SU-DHL-6 (cell line): ENCODE data around the gene PDE4D.

Source experiments
- H2AFZ ChIP-seq: fragments of 200-600 bp; sonication (generic); 2 replicates; pipeline ENCODE4 v1.6.1; 2014; ENCODE audit warnings: low read depth, mild to moderate bottlenecking, moderate library complexity, mixed read lengths, antibody characterized with exemption, low read length; ENCODE audit not compliant: severe bottlenecking
- H3F3A ChIP-seq: fragments of 200-600 bp; shearing (Covaris generic); 2 replicates; pipeline ENCODE4 v1.6.0; 2016; ENCODE audit warnings: antibody characterized with exemption, mild to moderate bottlenecking; ENCODE audit not compliant: insufficient read depth
- H3K27ac ChIP-seq: fragments of 200-600 bp; sonication (generic); 2 replicates; pipeline ENCODE4 v1.5.1; 2016; ENCODE audit warnings: low read depth, mild to moderate bottlenecking, low read length, moderate library complexity, mixed read lengths
- H3K27me3 ChIP-seq: fragments of 200-600 bp; sonication (generic), shearing (Covaris generic); 2 replicates; pipeline ENCODE4 v1.6.0; 2014; ENCODE audit warnings: mild to moderate bottlenecking, low read length
- H3K36me3 ChIP-seq: fragments of 200-600 bp; sonication (generic); 2 replicates; pipeline ENCODE4 v1.6.1; 2014; ENCODE audit warnings: mild to moderate bottlenecking, low read length, mixed read lengths
- H3K4me2 ChIP-seq: fragments of 300-600, 200-600 bp; shearing (Covaris generic), sonication (generic); 2 replicates; pipeline ENCODE4 v1.6.0; 2014; ENCODE audit warnings: low read length, low read depth, mild to moderate bottlenecking; ENCODE audit not compliant: poor library complexity, severe bottlenecking
- H3K4me3 ChIP-seq: fragments of 200-600 bp; sonication (generic); 2 replicates; pipeline ENCODE4 v1.5.1; 2014; ENCODE audit warnings: antibody characterized with exemption, low read length, mild to moderate bottlenecking, mixed read lengths; ENCODE audit not compliant: insufficient read depth, poor library complexity, severe bottlenecking
- H3K79me2 ChIP-seq: fragments of 200-600 bp; sonication (generic); 2 replicates; pipeline ENCODE4 v1.6.1; 2014; ENCODE audit warnings: mild to moderate bottlenecking, low read length, moderate library complexity; ENCODE audit not compliant: insufficient read depth
- H3K9ac ChIP-seq: fragments of 200-600 bp; sonication (generic); 2 replicates; pipeline ENCODE4 v1.7.0; 2014; ENCODE audit warnings: mild to moderate bottlenecking, low read length
- H3K9me2 ChIP-seq: fragments of 200-600 bp; sonication (generic); replicated peaks from 2 replicates; pipeline ENCODE4 v1.6.1; 2014; ENCODE audit warnings: low read length; ENCODE audit not compliant: insufficient read depth
- H3K9me3 ChIP-seq: fragments of 200-600 bp; sonication (generic); 2 replicates; pipeline ENCODE4 v1.6.1; 2014; ENCODE audit warnings: low read length, mixed read lengths; ENCODE audit not compliant: insufficient read depth
- H4K20me1 ChIP-seq: fragments of 200-600 bp; sonication (generic); 2 replicates; pipeline ENCODE4 v1.6.1; 2014; ENCODE audit warnings: low read depth, mild to moderate bottlenecking, antibody characterized with exemption, low read length, moderate library complexity, mixed read lengths
- EZH2phosphoT487 ChIP-seq: fragments of 200-600 bp; sonication (generic), shearing (Covaris generic); conservative IDR thresholded peaks from 2 replicates; pipeline ENCODE4 v1.6.1; 2018; ENCODE audit warnings: mild to moderate bottlenecking, antibody characterized with exemption, low read length, moderate library complexity, mixed read lengths
- TF ChIP-seq, protein P1 (sequence below): fragments of 200-600 bp; sonication (generic); IDR thresholded peaks from one replicate; pipeline ENCODE4 v1.5.1; 2017; ENCODE audit warnings: antibody characterized with exemption, mild to moderate bottlenecking, low read length, moderate library complexity; ENCODE audit not compliant: insufficient read depth, poor library complexity, severe bottlenecking

PDE4D gene

DNA sequence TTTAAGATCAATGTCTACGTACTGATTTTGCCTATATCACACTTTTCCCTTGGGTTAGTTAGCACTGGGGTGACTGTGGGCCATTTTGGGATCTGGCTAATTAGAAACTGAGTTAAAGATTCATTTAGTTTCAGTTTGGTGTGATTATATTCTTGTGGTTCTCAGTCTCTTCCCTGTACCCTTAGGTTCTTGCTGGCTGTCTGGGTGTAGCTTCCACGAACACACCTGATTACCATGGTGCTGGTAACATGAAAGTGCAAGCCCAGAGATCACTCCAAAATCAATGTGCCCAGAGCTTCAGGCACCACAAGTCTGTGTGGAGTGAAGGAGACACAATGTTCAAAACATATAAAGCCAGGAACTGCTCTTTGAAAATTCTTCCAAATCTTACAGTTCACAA is 248.1 kb downstream of the PDE4D start:
- Histone ChIP-seq H4K20me1 (no peaks in the 10 kb centered on the region), H3K9me3 (no peaks in the 10 kb centered on the region), H3F3A (no peaks in the 10 kb centered on the region), H3K9ac (no peak overlapping the region), H2AFZ (no peak overlapping the region), H3K79me2 (no peaks in the 10 kb centered on the region), H3K27ac (no peak overlapping the region), H3K9me2 (no peaks in the 10 kb centered on the region), H3K4me3 (no peak overlapping the region), H3K27me3 (no peaks in the 10 kb centered on the region), H3K36me3 (no peaks in the 10 kb centered on the region), H3K4me2 (no peak overlapping the region)
- no peak for TF ChIP-seq EZH2phosphoT487
- TF ChIP-seq, protein P1, sequence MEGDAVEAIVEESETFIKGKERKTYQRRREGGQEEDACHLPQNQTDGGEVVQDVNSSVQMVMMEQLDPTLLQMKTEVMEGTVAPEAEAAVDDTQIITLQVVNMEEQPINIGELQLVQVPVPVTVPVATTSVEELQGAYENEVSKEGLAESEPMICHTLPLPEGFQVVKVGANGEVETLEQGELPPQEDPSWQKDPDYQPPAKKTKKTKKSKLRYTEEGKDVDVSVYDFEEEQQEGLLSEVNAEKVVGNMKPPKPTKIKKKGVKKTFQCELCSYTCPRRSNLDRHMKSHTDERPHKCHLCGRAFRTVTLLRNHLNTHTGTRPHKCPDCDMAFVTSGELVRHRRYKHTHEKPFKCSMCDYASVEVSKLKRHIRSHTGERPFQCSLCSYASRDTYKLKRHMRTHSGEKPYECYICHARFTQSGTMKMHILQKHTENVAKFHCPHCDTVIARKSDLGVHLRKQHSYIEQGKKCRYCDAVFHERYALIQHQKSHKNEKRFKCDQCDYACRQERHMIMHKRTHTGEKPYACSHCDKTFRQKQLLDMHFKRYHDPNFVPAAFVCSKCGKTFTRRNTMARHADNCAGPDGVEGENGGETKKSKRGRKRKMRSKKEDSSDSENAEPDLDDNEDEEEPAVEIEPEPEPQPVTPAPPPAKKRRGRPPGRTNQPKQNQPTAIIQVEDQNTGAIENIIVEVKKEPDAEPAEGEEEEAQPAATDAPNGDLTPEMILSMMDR = no peak

DNA sequence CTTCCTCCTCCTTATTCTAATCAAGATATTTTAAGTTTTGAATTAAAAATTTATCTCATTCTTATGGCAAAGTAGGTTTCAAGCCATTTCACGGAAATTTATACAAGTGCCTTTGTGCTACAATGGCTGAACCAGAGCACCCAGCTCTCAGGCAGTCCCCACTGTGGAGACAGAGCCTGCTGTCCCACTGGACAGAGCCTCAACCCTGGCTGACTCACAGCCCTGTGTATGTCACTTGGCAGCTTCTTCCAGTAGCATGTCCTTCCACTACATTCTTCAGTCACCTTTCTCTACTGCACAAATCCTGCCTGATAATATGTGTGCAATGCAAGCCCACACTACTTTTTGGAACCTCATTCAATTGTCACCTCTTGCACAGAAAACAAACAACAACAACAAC is 253.1 kb downstream of the PDE4D start:
- H2AFZ ChIP-seq = no peak overlapping the region
- H3K27ac ChIP-seq = no peak overlapping the region
- no peaks in the 10 kb centered on the region for H4K20me1 ChIP-seq

DNA sequence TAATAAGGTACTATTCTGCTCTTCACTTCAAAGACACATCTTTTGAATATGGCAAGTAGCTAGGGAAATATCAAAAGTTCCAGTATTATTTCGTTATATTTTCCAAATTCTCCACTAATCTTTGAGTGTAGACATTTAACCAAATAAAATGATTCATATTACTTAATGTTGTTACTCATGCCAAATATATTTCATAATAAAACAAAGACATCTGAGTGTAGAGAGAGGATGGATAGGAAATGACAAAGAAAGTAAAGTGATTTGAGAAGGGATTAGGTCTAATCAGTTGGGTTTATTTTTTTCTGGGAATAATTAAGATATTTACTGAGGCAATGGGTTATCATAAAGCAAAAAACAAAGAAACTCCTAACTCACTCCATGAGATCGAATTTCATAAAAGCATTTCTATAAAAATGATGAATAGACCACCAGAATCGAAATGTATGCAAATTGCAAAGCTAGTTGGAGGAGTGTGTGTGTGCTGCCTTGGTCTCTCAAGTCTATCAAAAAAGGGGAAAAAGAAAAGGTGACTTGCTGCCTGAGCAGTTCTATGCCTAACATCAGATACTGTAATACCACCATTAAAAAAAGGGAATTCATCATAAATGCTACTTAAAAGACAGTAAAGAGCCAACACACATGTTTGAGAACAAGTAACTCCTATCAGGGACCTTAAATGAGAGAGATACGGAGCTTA is 255.5 kb downstream of the PDE4D start:
- Histone ChIP-seq H3K36me3 (no peaks in the 10 kb centered on the region), H3K9me2 (no peaks in the 10 kb centered on the region), H4K20me1 (no peaks in the 10 kb centered on the region), H3F3A (no peaks in the 10 kb centered on the region), H3K27ac (no peak overlapping the region), H3K4me3 (no peak overlapping the region), H3K9me3 (no peaks in the 10 kb centered on the region), H3K4me2 (no peak overlapping the region), H3K9ac (no peak overlapping the region), H3K27me3 (no peaks in the 10 kb centered on the region), H2AFZ (no peak overlapping the region), H3K79me2 (no peaks in the 10 kb centered on the region)
- TF ChIP-seq EZH2phosphoT487 = no peak
- TF ChIP-seq, protein P1 = no peak

More for the DNA sequence above, 253.1 kb downstream of the PDE4D start:
- H3K4me2 ChIP-seq = no peak overlapping the region
- H3K79me2 ChIP-seq = no peaks in the 10 kb centered on the region
- H3K9me2 ChIP-seq = no peaks in the 10 kb centered on the region
- no peaks in the 10 kb centered on the region for H3K9me3 ChIP-seq
- no peak for TF ChIP-seq EZH2phosphoT487
- TF ChIP-seq, protein P1 = no peak
- H3K4me3 ChIP-seq = no peak overlapping the region
- H3F3A ChIP-seq = no peaks in the 10 kb centered on the region
- no peaks in the 10 kb centered on the region for H3K27me3 ChIP-seq
- H3K9ac ChIP-seq = no peak overlapping the region
- no peaks in the 10 kb centered on the region for H3K36me3 ChIP-seq
